CD4-positive, alpha-beta T cell treated with Interleukin-17A for 1 hour (primary cell): Measurements from ENCODE around the gene RB1.
"Not testable (repeated sequence)": the region's sequence is repeated elsewhere in the genome, so short reads cannot be mapped to it uniquely, and the experiment has no call there.

Source experiments
- DNase-seq: peaks from one replicate; pipeline ENCODE4 v3.0.0-alpha.2; 2020

Gene RB1

GRCh38 chr13:48355524-48355923, 52.0 kb downstream of the RB1 start:
- DNase-seq = not testable (repeated sequence)

DNA sequence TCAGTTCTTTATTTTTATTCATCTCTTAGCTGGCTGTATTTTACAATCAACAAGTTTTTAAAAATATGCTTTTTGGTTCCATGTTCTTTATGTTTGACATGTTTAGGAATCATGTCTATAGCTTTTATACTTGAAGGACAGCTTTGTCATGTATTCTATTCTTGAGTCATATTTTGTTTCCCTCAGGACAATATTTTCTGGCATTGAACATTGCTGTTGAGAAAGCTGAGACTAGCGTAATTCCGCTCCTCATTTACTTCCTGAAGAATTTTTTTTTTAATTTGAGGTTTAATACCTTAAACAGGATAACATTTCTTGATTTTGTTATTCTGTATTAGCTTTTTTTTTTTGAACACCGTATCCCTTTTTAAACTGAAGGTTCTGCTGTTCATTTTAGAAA, 53.2 kb downstream of the RB1 start:
- no peak for DNase-seq

DNA sequence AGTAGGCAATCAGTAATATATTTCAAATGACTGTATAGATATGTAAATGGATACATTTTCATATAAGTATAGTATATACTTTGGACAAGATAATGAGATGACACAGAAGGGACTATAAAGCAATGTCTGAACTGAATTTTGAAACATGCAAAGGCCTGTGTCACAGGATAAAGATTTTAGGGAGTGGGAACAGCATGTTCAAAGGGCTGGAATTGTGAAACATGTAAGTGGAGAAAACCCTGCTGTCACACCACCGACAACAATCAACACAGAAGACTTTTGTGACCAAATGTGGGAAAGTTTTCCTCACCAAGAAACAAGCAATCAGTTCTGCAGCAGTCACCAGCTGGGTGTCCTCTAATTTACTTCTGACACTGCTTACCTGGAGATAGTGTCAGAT, 66.4 kb downstream of the RB1 start:
- DNase-seq = no peak

DNA sequence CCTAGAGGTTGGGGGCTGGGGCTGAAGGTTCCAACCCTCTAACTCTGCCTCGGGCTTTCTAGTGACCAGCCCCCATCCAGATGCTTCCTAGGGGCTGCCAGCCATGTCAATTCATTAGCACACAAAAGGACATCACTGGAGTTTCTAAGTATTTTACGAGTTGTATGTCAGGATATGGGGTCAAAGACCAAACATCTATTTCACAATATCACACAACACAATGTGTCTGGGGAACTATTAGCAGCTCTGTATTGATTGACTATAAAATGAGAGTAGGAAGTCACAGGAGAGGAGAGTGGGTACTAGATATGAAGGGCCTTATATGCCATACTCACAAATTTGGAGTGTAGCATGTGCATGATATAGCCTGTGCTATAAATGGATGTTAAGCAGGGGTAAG, 67.3 kb downstream of the RB1 start:
- DNase-seq = no peak

GRCh38 chr13:48377857-48378256, 74.3 kb downstream of the RB1 start:
- no peak for DNase-seq

GRCh38 chr13:48380581-48380980, 77.0 kb downstream of the RB1 start:
- DNase-seq = no peak

- DNase-seq = no peak
Observed at GRCh38 chr13:48383384-48383783, 79.8 kb downstream of the RB1 start.

DNA sequence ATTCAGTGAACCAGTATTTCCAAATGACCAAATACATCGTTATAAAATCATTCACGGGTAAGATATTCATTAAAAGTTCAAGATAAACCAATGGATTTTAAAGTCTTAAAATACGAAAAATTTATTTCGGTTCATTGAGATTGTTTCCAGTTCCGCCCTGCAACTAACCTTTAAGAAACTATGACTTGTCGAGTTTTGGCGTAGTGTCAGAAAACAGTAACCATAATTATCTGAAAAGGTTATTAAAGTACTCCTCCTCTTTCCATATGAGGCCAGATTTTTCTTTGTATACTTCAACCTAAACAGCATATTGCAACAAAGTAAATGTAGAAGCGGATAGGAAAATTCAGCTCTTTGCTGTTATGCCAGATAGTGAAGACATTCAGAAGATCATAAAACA, 83.3 kb downstream of the RB1 start:
- DNase-seq = no peak

GRCh38 chr13:48391257-48391656, 87.7 kb downstream of the RB1 start:
- no peak for DNase-seq

DNA sequence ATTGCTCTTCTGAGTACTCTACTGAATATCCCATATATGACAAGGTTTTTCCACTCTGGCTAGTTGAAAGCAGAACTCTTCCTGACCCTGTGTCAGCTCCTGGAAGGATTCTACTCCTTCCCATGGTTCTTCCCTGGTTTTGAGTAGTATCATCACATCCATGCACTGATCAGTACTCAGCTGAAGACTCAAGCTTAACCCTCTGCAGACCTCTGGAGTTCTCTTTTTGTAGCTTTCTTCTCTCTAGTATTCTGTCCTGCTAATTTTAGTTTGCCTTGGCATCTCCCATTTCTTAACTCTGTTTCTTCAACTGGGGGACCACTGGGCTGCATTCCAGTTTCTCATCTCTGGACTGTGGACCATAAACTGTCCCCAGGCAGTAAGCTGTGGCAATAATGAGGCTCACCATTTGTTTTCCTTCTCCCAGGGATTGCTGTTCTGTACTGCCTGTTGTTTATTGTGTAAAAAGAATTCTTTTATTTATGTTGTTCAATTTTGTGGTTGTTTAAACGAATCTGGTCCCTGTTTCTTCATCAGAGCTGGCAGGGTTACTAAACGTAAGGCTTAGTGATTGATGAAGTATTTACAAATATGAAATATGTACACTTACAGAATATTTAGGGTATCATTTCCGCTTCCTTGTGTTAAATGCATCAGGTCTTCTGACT, 89.6 kb downstream of the RB1 start:
- DNase-seq = no peak

GRCh38 chr13:48393698-48394085, 90.1 kb downstream of the RB1 start:
- no peak for DNase-seq

DNA sequence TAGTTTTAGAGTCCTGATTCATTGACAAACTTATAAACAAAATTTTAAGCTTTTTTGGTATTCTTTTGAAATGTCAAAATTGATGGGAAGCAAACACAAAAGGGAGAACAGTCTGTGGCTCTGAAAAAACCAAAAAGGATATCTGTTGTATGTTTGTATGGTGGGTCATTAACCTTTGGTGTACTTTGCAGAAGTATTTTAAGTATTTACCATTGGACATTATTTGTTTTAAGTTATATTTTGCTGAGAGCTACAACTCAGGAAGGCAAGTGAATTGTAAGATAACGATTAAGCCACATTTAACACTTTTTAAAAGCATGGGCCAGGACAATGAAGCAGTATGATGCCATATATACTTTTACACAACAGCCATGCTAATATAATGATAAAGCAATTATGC, 94.2 kb downstream of the RB1 start:
- no peak for DNase-seq

DNA sequence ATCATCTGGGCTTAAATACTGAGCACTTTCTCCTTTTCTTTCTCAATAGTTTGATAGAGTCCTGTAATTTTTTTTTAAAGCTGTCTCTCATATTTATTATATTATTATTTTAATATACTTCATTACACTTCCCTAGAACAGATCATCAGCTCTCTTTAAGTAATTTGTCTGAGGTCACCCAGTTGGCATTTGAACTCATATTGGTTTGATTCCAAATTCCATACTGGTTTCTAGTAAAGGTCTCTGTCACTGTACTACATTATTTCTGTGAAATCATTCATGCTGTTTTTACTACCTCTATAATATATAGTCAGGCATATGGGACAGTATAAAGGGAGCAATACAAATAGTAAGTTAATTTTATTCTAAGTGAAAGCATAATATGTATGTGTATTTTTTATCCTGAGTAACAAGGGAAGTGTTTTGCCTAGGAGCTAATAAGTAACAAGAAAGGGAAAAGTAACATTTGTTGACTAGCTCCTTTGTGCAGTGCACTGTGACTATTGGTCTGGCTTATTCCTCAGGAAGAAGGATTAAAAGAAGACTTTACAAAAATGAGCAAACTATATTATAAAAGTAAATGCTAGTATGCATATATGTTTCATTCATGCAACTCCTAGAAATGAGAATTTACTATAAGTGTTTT, 95.0 kb downstream of the RB1 start:
- DNase-seq = no peak

GRCh38 chr13:48400090-48400694, 96.6 kb downstream of the RB1 start:
- no peak for DNase-seq

- peak; percentile 42 for DNase-seq
Observed at GRCh38 chr13:48400850-48401291, 97.3 kb downstream of the RB1 start.

- DNase-seq = peak; percentile 53
Observed at GRCh38 chr13:48401480-48401879, 97.9 kb downstream of the RB1 start.

DNA sequence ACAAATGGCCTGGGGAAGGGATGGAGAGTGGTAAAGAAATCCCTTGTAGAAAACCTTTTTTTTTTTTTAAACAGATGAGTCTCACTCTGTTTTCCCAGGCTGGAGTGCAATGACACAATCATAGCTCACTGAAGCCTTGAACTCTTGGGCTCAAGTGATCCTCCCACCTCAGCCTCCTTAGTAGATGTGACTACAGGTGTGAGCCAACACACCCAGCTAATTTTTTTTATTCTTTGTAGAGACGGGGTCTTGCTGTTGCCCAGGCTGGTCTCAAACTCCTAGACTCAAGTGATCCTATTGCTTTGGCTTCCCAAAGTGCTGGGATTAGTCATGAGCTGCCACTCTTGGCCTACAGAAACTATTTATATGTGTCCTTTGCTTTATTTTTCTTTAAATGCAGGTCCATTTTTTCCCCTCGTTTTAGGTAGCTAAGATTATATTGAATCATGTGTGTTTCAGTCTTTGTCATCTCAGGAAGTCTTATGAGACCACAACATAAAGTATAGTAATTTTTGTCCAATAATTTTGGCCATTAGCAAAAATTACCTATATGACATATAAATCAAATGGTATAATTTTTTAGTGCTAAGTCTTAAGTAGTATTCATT, 98.9 kb downstream of the RB1 start:
- no peak for DNase-seq

- peak; percentile 64 for DNase-seq
Observed at GRCh38 chr13:48403151-48403631, 99.6 kb downstream of the RB1 start.

- no peak for DNase-seq
Observed at GRCh38 chr13:48403913-48404312, 100.4 kb downstream of the RB1 start.

DNA sequence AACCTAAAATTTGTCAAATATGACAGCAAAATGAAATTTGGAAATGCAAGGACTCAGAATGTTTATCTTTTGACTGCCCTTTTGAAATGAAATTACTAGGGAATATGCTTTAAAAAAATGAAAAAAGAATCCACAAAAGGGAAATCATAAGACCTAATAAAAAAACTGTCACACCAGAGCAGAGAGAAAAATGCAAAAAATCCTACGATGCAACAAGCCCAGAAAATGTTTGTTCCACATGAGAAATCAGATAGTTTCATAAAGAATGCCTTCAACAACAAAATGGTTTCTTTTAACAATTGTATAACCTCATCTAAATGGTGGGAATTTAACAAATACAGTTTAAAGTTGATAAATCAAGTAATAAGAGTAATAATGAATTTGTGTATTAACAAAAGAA, 101.4 kb downstream of the RB1 start:
- DNase-seq = no peak

GRCh38 chr13:48405875-48406274, 102.3 kb downstream of the RB1 start:
- DNase-seq = peak; percentile 59

DNA sequence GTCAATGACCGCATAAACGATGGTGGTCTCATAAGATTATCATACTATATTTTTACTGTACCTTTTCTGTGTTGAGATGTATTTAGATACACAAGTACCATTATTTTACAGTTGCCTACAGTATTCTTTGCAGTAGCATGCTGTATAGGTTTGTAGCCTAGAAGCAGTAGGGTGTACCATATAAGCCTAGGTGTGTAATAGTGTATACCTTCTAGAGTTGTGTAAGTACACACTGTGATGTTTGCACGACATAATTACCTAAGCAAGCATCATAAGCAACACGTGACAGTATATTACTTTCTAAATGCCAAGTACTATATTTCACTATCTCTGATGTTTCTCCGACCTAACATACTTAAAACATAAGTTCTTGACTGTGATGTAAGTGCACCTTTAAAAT, 106.6 kb downstream of the RB1 start:
- peak; percentile 58 for DNase-seq

- DNase-seq = no peak
Observed at GRCh38 chr13:48411147-48411794, 107.7 kb downstream of the RB1 start.
